ENCODE results near the gene MSRB2. TPM values are rescaled to one million over a fixed set of nuclear protein-coding genes. Genes with fewer than 3 reads are reported as not detected.

MSRB2 gene
- total RNA-seq, 8 experiments from 2014 or later: 15.0 to 27.3 (median 19.8) TPM

Other genes with a start within 250 kb of the MSRB2 start
- 10 to 100 TPM in 1 of 8 experiments, 1 to 10 TPM in 2, under 1 TPM in 5; 0.21 to 43.8 (median 0.92) TPM for gene ARMC3, start 167.5 kb upstream of the MSRB2 start, total RNA-seq
- under 1 TPM in 3 of 8 experiments, not detected in 5; 0.14 to 0.71 (median 0.38) TPM for gene PTF1A, start 96.7 kb downstream of the MSRB2 start, total RNA-seq
- under 1 TPM in 6 of 8 experiments, not detected in 2; 0.11 to 0.63 (median 0.45) TPM for gene C10orf67, start 249.2 kb downstream of the MSRB2 start, total RNA-seq